Measurements from ENCODE around the gene IRAK1BP1.
"Not testable (repeated sequence)": the region's sequence is repeated elsewhere in the genome, so short reads cannot be mapped to it uniquely, and the experiment has no call there.

Gene IRAK1BP1

DNA sequence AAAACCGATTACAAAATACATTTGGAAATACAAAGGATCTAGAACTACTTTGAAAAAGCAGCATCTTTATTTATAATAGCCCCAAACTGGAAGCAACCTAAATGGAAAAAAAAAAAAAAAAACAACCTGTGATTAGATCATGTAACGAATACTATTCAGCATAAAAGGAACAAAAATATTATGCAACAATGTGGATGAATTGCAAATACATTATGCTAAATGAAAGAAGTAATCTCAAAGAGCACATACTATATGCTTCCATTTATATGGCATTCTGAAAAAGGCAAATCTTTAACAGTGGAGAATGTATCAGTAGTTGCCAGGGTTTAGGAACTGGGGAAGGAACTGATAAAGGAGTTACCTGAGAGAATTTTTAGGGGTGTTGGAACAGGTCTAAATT, 28.9 kb downstream of the IRAK1BP1 start:
- DNase-seq, result no peak

GRCh38 chr6:78908621-78909020, 41.3 kb downstream of the IRAK1BP1 start:
- DNase-seq, result no peak

DNA sequence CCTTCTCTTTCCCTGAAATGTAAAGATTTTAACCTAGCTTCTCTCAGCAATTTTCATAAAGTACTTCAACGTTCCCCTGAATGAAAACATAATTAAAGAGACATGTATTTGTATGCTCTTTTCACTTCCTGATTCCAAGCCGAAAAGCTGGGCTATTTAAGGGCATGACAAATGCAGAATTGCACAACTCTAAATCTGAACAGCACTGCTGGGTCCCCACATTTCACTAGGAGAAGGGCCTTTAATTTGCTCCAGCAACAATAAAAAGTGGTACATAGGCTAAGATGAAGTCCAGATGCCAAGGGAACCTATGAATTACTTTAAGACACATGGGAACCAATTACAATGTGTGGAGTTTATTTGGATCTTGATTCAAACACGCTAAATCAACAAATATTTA, 42.0 kb downstream of the IRAK1BP1 start:
- DNase-seq, result no peak

GRCh38 chr6:78910010-78910409, 42.7 kb downstream of the IRAK1BP1 start:
- DNase-seq, result no peak

GRCh38 chr6:78910591-78911171, 43.3 kb downstream of the IRAK1BP1 start:
- peak; percentile 5 for DNase-seq

GRCh38 chr6:78911218-78911940, 44.0 kb downstream of the IRAK1BP1 start:
- DNase-seq, result no peak

GRCh38 chr6:78916411-78916810, 49.1 kb downstream of the IRAK1BP1 start:
- no peak for DNase-seq

GRCh38 chr6:78917788-78918187, 50.4 kb downstream of the IRAK1BP1 start:
- no peak for DNase-seq

GRCh38 chr6:78921168-78921567, 53.8 kb downstream of the IRAK1BP1 start:
- DNase-seq, result not testable (repeated sequence)

- DNase-seq, result no peak
These were observed 58.0 kb downstream of the IRAK1BP1 start for GRCh38 chr6:78925317-78925716.

DNA sequence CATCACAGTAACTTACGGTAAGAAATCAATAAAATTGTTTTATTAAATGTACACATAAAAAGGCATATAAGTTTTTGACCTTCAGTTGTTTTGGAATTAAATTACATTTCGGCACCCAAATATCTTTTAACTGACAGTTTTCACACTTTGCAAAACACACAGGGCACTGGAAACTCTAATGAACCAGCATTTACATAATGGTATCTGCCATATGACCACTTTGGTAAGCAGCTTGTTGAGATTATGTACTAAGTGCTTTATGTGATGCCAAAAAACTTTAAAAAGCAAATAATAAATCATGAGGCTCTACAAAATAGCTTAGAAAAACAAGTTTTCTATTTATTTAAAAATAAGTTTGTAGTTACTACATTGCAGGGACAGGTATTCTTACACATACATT, 68.2 kb downstream of the IRAK1BP1 start:
- DNase-seq, result no peak

GRCh38 chr6:78936515-78936914, 69.2 kb downstream of the IRAK1BP1 start:
- no peak for DNase-seq

- DNase-seq, result no peak
These were observed 75.1 kb downstream of the IRAK1BP1 start for GRCh38 chr6:78942446-78942845.

GRCh38 chr6:78947529-78947928, 80.2 kb downstream of the IRAK1BP1 start:
- DNase-seq, result no peak

DNA sequence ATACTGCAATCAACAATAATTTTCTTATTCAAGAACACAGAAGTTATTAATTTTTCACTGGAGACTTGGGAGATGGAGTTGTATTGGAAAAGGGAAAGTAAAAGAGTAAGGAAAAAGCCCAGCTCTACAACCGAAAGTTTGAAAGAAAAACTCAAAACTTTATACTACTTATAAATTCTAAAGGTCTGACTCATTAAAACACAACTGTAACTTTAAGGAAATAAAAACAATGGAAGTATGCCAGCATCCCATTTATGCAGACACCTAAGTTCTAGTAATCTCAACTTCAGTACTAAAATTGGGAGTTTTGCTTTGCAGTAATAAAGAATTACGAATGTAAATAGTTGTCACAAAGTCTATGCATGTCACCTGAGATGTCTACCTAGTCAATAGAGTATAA, 80.6 kb downstream of the IRAK1BP1 start:
- no peak for DNase-seq

DNA sequence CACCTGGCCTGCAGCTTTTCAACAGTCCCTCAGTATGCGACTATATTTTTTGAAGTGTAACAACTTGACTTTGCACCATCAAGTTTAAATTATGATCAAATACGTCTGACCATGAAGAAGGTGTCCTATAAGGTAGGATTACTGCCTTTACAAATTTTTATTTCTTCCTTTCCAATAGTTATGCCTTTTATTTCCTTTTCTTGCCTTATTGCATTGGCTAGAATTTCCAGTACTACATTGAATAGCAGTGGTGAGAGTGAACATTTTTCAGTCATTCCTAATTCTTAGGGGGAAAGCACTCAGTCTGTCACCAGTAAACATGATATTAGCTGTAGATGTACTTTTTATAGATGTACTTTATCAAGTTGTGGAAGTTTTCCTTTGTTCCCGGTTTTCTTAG, 81.4 kb downstream of the IRAK1BP1 start:
- DNase-seq, result no peak

DNA sequence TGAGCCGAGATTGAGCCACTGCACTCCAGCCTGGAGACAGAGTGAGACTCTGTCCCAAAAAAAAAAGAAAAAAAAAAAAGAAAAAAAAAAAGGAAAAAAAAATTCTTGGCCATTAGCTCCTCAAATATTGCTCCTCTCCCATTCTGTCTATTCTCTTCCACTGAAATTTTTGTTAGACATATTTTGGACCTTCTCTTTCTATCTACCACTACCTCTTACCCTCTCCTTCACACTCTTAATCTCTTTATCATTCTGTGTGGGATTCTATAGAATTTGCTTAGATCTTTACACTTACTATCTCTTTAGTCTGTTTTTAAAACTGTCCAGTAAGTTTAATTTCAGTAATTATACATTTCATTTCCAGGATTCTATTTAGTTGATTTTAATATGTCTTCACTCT, 85.0 kb downstream of the IRAK1BP1 start:
- no peak for DNase-seq
